Pancreas (tissue), 10 donors: ENCODE data around the gene TTLL10. TPM values are rescaled to one million over a fixed set of nuclear protein-coding genes. Genes with fewer than 3 reads are reported as not detected.

Source experiments
- ATAC-seq, 4 donors: fragments of 200-7000 bp; cut with Tn5 transposase; one replicate each; pipeline versions ENCODE4 v1.8.0 to v1.9.1; 2020; ENCODE audit warnings: mild to moderate bottlenecking in 4 of 4, moderate library complexity in 4 of 4
- DNase-seq, 6 donors: peaks; one replicate each; pipeline ENCODE4 v3.0.0-alpha.2; 2020
- FAIRE-seq: peaks from 2 replicates; lab custom pipeline; 2012; peaks lifted over from hg19 to GRCh38; lab: Jason Lieb, UNC
- H3K27ac ChIP-seq, 4 donors: fragments of 200-600 bp; sonication (generic); 1 replicate in 3 of 4; 2 replicates in 1 of 4; pipeline versions ENCODE4 v1.5.0 to v1.8.0; 2020
- H3K27me3 ChIP-seq, 4 donors: fragments of 200-600 bp; one replicate each; pipeline ENCODE4 v1.8.0; 2021
- H3K36me3 ChIP-seq, 3 donors: fragments of 200-600 bp; sonication (generic) in 1 of 3; one replicate each; pipeline versions ENCODE4 v1.5.0 to v1.8.0; 2020 to 2021
- H3K4me1 ChIP-seq, 3 donors: fragments of 200-600 bp; one replicate each; pipeline ENCODE4 v1.8.0; 2021
- H3K4me3 ChIP-seq, 4 donors: fragments of 200-600 bp; sonication (generic) in 2 of 4; one replicate each; pipeline versions ENCODE4 v1.5.0 to v1.8.0; 2020 to 2021
- H3K9me3 ChIP-seq, 4 donors: fragments of 200-600 bp; one replicate each; pipeline ENCODE4 v1.8.0; 2021
- CTCF ChIP-seq, 4 donors: fragments of 200-600 bp; sonication (generic) in 3 of 4; IDR thresholded peaks; one replicate each; pipeline versions ENCODE4 v1.5.0 to v1.8.0; 2021; ENCODE audit warnings: antibody characterized with exemption in 4 of 4
- WGBS, 2 donors: extraction: QIAGEN DNeasy Blood & Tissue Kit; methylation state at CpG; one replicate each; pipeline ENCODE4 v1.1.7; 2013; 5-methylcytosine and 5-hydroxymethylcytosine counted together
- intact Hi-C, 3 donors: fragments of 100-400 bp; cut with DNase I; formaldehyde crosslinking; loops; one replicate each; pipeline versions ENCODE4 v1.11.1 to v1.14.2; 2022
- polyA plus RNA-seq, 2 donors: library from polyadenylated mRNA; stranded (reverse); fragments of 200-250 nt; gene quantifications; one replicate each; pipeline ENCODE4 v1.2.3, GENCODE V29; 2013
- total RNA-seq, 6 donors: library from RNA; stranded (reverse); fragmentation: NEBNext Ultra II Directional in 4 of 6; extraction: Animal tissue kit (Norgen Biotek cat#: 25700) in 4 of 6; gene quantifications; one replicate each; pipeline versions ENCODE4 v1.2.1 to v1.2.4, GENCODE V29; 2021 to 2023
- donor health status: healthy with polysubstance abuse.
- donor health status: DM: no; HTN: no; CAD: no; lungs with moderate emphysema.
- donor health status: DM: no; HTN: no; CAD: no.
- donor health status: control.
- donor health status: control.
- donor health status: Bipolar disorder and iron deficiency.
- donor health status: DM: yes; HTN: yes; CAD: no.
- donor health status: DM: no; HTN: no; CAD: no.
- donor health status: DM: no; HTN: no; CAD: no.
- donor health status: DM: yes; HTN: yes; CAD: no.

TTLL10 gene
- total and polyA plus RNA-seq, 8 donors: 0.20 to 1.6 (median 0.41) TPM; not detected in 1

GRCh38 chr1:1178794-1179331 is 5.2 kb downstream of the TTLL10 start:
- H3K4me3 ChIP-seq: no peak overlapping the region
- H3K4me1 ChIP-seq: no peaks in the 10 kb centered on the region
- no peak overlapping the region for H3K27ac ChIP-seq
- intact Hi-C loops: no loop called here
- no peak for ATAC-seq
- no peak for FAIRE-seq
- H3K36me3 ChIP-seq: no peaks in the 10 kb centered on the region
- DNase-seq: peak in 4 of 6 donors; percentile 7 to 75 (median 36)
- H3K9me3 ChIP-seq: no peaks in the 10 kb centered on the region
- H3K27me3 ChIP-seq: no peaks in the 10 kb centered on the region
- TF ChIP-seq CTCF (IDR thresholded peaks at IDR 0.05): no peak
- WGBS, 2 donors: 93% methylated on average over 26 to 32 of the region's 32 CpGs

- ATAC-seq (no peak), FAIRE-seq (no peak), DNase-seq (peak in 5 of 6 donors; percentile 2 to 75 (median 27))
- Histone ChIP-seq H3K4me3 (no peak overlapping the region), H3K36me3 (no peaks in the 10 kb centered on the region), H3K27ac (no peak overlapping the region), H3K4me1 (no peaks in the 10 kb centered on the region), H3K27me3 (no peaks in the 10 kb centered on the region), H3K9me3 (no peaks in the 10 kb centered on the region)
- WGBS, 2 donors: 91 to 92% methylated on average over 25 of the region's 25 CpGs
- TF ChIP-seq CTCF (IDR thresholded peaks at IDR 0.05): no peak
- intact Hi-C loops: no loop called here
Observed at GRCh38 chr1:1179346-1179982, 5.8 kb downstream of the TTLL10 start.

- no peak for TF ChIP-seq CTCF (IDR thresholded peaks at IDR 0.05)
- intact Hi-C loops: no loop called here
- no peak for FAIRE-seq
- no peak overlapping the region for H3K4me3 ChIP-seq
- H3K9me3 ChIP-seq: no peaks in the 10 kb centered on the region
- no peak for ATAC-seq
- no peaks in the 10 kb centered on the region for H3K27me3 ChIP-seq
- WGBS, 2 donors: 85 to 91% methylated on average over 39 to 51 of the region's 51 CpGs
- H3K4me1 ChIP-seq: no peaks in the 10 kb centered on the region
- H3K27ac ChIP-seq: no peak overlapping the region
- peak in 3 of 6 donors; percentile 32 to 69 (median 54) for DNase-seq
- H3K36me3 ChIP-seq: no peaks in the 10 kb centered on the region
Observed at GRCh38 chr1:1179983-1180861, 6.5 kb downstream of the TTLL10 start.

- Histone ChIP-seq H3K36me3 (no peaks in the 10 kb centered on the region), H3K4me1 (no peaks in the 10 kb centered on the region), H3K9me3 (no peaks in the 10 kb centered on the region), H3K27me3 (no peaks in the 10 kb centered on the region), H3K4me3 (no peak overlapping the region), H3K27ac (no peak overlapping the region)
- ATAC-seq: no peak
- FAIRE-seq: no peak
- DNase-seq: peak in 2 of 6 donors; percentile 21 to 62
- 92 to 95% methylated on average over 26 of the region's 26 CpGs for WGBS, 2 donors
- intact Hi-C loops: no loop called here
- no peak for TF ChIP-seq CTCF (IDR thresholded peaks at IDR 0.05)
Observed at GRCh38 chr1:1181129-1181937, 7.7 kb downstream of the TTLL10 start.
